GM18909 (cell line): ENCODE measurements around the gene SPRY2.

Experiments used
- ATAC-seq: cut with Tn5 transposase; IDR thresholded peaks from one replicate; pipeline ENCODE4 v1.9.1; 2021; ENCODE audit warnings: mild to moderate bottlenecking; ENCODE audit not compliant: unreplicated experiment, poor library complexity

Gene SPRY2

DNA sequence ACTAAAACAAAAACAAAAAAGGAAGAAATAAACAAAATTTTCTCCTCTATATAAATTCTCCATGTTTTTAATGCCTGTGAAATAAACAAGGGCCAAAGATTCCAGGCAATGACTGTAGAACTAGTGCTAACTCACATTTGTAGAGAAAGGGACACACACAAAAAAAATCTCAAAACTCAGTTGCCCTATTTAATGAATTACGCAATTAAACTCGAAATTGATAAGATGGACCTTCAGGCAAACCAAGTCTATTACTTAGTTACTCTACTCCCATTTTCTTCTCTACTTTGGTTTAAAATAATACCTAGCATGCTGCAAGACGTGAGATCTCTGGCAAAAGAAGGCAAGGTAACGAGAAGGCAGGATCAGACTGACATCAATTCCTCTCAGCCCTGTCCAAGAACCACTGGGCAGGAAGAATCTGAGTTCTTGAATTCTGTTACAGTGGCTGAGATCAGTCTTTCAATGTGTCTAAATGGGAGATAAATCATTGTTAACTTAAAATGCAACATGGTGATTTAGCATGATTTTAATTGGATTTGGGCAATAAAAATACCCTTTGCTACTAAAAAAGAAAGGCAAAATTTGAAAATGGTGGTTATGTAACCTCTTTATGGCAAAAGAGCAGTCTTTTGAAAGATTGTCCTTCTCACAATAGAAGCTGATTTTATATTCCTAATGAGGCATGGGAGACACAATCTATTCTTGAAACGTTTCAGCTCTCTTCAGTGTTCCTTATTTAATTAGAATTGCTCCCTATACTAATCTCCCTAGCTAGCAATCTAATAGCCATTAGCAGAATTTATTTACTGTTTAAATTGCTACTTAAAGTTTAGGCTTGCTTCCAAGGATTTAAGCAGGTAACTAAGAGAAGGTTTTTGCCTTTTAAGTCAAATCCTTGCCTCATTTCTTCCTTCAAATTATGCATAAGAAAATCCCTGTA is 25.9 kb downstream of the SPRY2 start:
- no peak for ATAC-seq

DNA sequence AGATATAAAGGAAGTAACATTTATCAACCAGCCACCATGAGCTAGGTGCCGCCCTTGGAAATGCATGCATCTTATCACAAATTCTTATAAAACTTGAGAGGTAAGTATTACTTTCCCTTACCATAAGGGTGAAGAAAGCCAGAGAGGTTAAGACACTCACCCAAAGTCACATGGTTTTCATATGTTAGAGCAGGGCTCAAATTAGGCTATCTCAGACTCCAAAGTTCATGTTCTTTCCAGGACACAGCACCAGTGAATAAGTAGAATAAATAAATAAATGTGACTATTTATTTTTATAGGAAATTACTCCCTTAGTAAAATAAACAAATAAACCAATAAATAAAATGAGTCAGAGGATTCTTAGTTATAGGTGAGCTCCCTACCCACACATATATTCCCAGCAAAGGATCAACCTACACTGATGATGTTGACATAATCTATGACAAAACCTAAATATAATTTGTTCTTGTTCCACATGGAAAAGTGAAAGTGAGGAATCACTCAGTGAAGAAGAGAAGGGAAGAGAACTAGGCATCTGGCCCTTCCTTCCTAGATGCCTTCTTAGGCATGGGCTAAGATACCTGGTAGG is 27.2 kb downstream of the SPRY2 start:
- ATAC-seq, result no peak

DNA sequence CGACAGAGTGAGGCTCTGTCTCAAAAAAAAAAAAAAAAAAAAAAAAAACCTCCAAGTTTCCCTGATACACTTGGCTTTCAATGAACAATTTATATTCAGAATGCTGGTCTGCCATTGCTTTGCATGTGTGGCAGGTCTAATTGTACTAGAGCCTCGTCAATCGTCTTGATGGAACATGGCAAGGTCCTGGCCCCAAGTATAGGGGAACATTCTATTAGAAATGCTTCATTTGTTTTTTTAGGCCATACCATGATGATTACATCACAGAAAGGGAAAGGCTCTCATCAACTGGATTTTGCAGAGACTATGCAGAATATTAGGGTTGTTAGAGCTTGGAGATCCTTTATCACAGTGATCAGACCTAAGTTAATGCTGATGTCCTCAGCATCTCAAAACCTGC is 28.0 kb downstream of the SPRY2 start:
- no peak for ATAC-seq

DNA sequence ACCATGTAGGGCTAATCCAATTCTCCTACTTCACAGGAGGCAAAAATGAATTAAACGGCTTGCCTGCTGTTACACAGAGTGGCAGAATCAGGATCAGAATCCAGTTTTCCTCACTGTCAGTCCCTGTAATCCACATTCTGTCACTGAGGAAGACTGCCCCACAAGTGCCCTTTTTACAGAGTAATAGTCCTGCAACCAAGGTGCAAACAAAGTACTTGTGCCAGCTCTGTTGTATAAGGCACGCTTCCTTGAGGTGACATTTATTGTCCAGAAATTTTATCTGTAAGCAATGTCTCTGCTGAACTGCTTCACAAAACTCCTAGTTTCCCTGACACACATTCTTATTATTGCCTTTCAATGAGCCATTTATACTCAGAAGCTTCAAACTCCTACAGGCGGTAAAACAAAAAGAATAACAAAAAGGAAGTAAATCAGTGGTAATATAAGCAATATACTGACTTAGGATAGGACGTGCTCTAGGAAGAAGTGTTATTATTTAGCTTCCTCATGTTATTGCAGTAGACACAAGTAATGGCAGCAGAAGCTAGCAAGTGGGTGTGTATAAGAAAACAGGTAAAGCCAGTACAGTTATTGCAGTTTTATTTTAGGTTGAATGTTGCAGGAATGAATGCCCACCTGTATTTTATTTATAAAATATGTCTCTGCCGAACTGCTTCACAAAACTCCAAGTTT is 28.8 kb downstream of the SPRY2 start:
- ATAC-seq, result no peak

DNA sequence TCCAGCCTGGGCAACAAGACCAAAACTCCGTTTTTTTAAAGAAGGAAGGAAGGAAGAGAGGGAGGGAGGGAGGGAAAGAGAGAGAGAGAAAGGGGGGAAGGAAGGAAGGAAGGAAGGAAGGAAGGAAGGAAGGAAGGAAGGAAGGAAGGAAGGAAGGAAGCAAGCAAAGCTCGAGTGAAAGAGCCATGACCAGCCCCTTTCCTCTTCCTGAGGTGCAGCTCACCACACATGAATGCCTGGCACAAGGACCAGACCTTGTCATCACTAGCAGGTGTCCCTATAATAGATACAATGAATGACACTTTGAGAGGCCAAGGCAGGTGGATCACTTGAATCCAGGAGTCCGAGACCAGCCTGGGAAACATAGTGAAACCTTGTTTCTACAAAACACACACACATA is 31.0 kb downstream of the SPRY2 start:
- ATAC-seq, result no peak

DNA sequence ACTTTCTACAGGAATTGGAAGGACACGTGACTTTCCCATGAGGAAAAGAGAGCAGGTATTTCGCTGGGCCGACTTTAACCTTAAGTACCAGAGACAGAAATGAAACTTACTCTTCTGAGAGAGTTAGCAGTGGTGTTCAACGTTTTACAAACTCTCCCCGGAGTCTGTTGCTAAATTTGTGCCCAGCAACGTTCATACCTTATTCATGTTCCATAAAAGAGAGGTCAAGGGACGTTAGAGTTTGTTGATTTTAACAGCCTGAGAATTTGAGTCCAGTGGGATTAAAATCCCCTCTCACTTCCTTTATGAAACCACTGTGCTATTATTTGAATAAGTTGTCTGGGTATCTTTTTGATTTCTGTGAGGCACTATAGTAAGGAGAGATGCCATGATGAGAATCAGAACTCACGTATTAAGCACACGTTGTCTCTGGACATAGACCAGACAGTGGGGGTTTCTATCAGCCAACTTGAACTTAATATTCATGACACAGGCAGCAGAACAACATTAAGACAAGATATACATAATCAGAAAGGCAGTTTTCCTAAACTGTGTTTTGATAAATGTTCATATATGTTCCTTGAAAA is 33.4 kb downstream of the SPRY2 start:
- no peak for ATAC-seq

DNA sequence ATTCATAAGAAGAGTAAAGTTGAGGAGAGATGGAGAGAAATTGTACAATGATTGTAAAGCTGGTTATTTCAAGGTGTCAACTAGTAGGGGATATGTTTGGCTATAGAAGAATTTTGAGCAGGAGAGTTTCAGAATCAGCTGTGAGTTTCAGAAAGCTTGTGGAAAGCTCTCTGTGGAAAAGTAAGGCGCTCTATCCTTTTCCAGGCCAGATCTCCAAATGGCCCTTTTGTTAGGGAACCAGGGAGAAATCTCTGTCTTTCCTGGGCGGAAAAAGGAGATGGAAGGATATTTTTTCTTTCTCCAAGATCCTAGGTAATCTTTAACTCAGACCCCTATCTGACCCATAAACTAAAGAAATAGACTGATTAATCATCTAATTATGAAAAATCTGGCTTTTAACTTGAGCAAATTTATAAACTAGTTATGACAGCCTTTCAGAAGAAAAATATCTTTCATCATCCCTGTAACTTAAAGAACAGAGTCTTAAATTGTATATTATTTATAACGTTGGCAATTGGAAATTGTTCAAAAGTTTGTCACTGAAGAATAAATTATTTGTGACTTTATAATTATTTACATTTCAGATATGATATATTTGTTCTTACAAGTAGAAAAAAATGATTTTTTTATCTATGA is 34.5 kb downstream of the SPRY2 start:
- ATAC-seq, result no peak

DNA sequence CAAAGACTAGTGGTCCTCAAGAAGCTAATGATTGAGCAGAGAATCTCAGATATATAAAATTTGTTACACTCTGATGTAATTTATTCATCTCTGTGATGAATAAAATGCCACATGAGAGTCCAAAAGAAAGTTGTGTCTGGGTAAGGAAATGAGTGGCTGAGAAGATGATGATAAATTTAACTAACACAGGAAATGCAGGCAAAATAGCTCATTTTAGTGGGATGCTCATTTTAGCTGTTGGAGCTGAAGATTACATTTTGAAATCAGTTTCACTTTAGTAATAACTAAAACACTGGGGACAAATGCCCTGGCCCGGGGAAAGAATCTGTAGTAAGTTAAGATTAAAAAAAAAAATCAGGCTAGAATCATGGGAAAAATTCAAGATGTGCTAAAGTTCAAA is 35.2 kb downstream of the SPRY2 start:
- no peak for ATAC-seq

DNA sequence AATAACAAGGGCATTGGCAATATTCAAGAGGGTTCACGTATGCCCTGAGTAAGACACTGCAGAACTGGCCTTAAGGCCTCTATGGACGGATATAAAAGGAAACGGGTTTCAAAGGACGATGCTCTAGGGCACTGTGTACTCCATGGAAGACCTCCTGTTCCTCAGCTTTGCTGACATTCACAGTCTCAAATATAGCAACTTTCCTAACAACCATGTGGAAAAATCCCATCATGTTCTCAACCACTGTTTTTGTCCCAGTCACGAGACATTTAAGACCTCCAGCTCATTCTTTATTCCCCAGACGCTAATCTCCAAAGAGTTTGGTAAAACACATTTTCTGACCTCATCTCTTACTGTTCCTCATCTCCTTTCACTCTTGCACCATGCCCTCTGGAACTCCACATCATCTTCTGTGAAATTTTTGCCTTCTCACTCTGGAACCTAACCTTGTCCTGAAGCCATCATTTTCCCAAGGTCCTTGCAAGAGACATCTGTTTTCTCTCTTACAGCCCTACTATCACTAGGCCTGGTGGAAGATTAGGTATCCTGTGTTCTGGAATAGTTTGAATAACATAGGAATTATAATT is 37.6 kb downstream of the SPRY2 start:
- no peak for ATAC-seq

DNA sequence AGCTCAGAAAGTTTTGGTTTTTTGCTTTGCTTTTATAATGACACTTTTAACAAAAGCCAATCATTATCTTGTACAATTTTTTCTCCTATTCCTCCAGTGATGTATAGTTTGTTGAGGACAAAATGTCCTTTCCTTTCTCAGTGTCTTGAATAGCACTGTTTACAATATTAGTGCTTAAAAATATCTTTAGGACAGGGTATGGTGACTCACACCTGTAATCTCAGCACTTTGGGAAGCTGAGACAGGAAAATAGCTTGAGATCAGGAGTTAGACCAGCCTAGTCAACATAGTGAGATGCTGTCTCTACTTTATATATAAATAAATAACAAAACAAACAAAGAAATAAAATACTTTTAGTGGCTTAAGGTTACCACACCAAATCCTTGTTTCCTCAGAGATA is 41.9 kb downstream of the SPRY2 start:
- ATAC-seq, result no peak

DNA sequence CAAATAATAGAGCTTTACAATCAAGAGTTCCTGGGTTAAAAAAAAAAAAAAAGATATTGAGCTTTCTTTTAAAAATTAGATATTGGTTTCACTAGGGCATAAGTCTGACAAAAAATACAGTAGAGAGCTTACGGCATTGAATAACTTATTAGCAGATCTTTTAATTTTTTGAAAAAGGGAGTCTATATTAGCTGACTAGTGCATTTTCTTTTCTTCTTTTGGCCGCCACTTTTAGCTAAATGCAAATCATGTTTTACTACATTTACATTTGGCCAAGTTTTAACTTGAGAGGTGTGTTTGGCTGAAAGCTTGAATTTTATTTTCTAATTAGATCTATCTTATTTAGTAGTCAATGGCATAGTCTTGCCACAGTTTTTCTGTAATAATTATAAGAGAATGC is 43.4 kb downstream of the SPRY2 start:
- no peak for ATAC-seq

DNA sequence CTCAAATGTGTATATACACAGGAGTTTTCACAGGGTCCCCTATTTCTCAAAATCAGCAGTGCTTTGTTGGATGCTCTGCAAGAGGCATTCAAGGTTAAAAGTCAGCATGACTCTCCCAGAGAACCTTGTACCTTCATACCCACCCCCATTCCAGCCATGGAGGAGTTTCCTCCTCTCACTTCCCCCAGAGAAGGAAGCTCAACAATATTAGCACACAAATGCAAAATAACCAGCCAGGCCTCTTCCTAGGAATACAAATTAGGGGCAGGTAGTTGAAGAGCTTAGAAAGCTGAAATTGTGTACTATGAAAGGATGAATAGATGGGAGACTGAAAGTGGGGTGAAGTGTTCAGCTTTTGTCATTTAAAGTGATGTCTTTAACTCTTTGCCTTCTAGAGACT is 43.8 kb downstream of the SPRY2 start:
- ATAC-seq, result no peak

DNA sequence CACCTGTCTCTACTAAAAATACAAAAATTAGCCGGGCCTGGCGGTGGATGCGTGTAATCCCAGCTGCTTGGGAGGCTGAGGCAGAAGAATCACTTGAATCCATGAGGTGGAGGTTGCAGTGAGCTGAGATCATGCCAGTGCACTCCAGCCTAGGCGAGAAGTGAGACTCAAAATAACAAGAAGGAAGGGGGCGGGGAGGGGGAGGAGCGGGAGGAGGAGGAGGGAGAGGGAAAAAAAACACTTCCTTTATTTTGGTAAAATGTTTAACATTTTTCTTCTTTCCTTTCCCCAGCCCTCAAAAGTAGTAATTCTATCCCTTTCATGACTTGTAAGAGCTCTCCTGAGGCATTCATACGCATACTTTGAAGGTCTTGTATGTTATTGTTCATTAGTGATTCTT is 44.3 kb downstream of the SPRY2 start:
- no peak for ATAC-seq

DNA sequence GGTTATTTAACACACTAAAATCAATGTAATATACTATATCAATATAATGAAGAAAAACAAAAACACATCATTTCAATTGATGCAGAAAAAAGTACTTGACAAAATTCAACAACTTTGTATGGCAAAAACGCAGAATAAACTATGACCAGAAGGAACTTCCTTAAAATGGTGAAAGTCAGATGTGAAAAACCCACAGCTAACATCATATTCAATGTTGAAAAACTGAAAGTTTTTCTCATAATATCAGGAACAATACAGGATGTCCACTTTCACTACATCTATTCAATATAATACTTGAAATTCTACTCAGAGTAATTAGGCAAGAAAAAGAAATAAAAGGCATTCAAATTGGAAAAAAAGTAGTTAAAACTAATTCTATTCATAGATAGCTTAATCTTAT is 50.3 kb downstream of the SPRY2 start:
- ATAC-seq, result no peak
